Right hindlimb (tissue), 1 donor: ENCODE measurements around the gene GLB1L.
A peak's percentile ranks its signal among the peaks of the same experiment; 100 is the strongest.

Source experiments
- DNase-seq: peaks from one replicate; pipeline ENCODE4 v3.0.0-alpha.2; 2018

Gene GLB1L

DNA sequence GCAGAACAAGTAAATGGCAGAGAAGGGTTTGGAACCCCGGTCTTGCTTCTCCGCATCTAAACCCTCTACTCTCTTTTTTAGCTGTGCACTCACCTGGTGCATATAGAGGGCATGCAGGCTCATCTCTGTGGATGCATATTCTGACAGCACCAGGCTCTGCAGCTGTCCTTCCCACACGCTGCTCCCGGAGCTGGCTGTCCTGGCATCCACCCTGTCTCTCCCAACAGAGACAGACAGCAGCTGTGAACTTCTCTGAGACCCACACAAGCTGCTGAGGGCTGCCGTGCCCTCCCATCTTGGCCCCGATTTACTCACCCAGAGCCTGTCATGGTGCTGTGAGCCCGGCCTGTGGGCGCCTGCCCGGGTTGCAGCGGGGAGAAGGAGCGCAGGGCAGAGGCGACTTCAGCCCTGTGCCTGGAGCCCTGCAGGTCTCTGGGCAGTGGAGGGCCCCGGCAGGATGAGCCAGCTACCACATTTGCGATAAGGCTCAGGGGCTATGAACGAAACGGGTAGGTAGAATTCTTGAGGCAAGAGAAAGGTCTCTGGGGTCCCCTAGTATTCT, 23.2 kb downstream of the GLB1L start:
- no peak for DNase-seq

- DNase-seq, result no peak
Observed at GRCh38 chr2:219220652-219221402, 24.4 kb downstream of the GLB1L start.

GRCh38 chr2:219219784-219220532, 25.3 kb downstream of the GLB1L start:
- DNase-seq, result no peak

GRCh38 chr2:219218732-219219701, 26.2 kb downstream of the GLB1L start, which contains the start of gene ABCB6:
TSS of gene ABCB6 (minus strand) at chr2:219218958. CDS start at chr2:219218673, 285 bp downstream.
- DNase-seq, result peak; percentile 99

DNA sequence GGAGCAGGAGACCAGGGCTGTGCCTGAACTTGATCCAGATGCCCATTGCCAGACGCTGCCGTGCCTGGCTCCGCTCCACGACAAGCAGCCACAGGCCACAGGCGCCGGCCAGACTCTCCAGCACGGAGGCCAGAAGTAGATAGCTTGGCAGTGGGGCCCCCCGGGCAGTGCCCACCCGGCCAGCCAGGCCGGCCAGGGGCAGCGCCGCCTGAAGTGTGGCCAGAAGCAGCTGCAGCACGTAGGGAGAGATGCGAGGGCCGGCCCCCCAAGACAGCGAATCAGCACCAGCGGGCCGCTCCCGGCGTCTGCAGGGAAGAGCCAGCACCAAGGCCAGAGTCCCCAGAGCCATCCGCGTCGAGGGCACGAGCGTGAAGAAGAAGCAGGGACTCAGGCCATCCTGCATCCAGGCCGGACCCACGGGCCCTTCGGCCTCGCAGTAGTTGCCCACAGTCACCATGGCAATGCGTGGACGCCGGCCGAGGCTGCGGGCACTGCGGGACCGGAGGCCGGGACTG, 27.0 kb downstream of the GLB1L start:
- peak; percentile 85 for DNase-seq

DNA sequence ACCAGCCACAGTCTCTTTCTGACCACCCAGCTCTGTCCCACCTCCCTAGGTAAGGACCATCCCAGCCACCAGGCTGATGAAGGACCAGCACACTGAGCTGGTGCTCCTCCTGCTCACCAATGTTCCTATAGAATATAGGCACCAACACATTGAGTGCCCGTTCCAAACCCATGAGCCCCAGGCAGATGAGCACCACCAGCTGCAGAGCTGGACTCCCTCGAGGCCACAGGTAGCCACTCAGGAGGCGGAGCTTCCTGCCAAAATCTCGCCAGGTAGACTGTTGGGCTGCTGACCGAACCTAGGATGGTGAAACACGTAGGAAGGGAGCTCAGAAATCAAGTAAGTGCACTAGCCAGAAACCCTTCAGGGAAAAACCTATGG, 28.7 kb downstream of the GLB1L start:
- no peak for DNase-seq

- no peak for DNase-seq
Observed at GRCh38 chr2:219215871-219216534, 29.2 kb downstream of the GLB1L start.

DNA sequence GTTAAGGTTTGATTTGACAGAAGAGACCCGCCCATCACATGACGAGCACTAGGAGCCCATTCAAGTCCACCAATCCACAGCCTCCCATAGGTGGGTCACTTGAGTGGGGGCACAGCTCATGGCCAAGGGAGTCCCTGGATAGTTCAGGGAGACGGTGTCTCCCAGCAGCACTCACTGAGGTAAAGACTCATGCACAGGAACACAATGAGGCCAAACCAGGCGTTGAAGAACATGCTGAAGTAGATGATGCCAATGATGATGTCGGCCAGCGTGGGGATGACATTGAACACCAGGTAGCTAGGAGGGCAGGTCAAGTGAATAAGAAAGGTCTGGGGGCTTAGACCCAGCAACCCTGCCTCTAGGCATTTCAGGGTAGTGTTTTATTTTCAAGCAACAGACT, 30.5 kb downstream of the GLB1L start:
- no peak for DNase-seq

- no peak for DNase-seq
Observed at GRCh38 chr2:219214141-219214540, 31.1 kb downstream of the GLB1L start.

GRCh38 chr2:219213486-219214071, 31.7 kb downstream of the GLB1L start:
- DNase-seq, result no peak

DNA sequence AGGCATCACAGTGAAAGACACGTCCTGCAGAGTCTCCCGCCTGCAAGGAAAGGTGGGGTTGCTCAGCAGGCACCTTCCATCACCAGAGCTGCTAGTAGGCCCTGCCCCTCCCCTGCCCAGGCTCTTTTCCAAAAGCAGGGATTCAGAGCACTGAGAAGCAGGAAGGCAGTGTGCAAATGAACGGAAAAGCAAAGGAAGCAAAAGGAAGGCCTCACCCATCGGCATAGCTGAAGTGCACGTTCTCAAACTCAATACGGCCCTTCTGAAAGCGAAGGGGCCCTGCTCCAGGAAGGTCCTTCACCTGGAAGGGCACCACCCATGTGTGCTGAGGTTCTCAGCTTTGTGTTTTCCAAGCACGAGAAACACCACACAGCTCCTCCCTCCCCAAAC, 32.2 kb downstream of the GLB1L start:
- DNase-seq, result no peak

DNA sequence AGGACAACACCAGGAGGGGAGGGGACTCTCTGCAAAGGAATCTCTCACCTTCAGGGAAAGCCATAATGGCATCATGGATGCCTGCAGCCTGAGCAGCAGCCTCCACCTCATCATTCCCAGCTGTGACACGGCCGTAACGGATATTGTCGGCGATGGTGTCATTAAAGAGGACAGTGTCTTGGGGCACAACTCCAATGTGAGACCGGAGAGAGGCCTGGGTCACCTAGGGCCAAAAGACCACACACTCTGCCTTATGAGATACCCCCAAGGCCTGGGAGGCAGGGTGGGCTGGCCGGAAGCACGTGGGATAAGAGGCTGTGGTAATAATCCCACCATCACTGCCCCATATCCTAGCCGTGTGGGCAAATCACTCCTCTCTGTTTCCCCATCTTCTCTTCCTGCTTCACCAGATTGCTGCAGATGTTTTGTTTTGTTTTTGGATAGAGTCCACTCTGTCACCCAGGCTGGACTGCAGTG, 34.3 kb downstream of the GLB1L start:
- DNase-seq, result no peak

DNA sequence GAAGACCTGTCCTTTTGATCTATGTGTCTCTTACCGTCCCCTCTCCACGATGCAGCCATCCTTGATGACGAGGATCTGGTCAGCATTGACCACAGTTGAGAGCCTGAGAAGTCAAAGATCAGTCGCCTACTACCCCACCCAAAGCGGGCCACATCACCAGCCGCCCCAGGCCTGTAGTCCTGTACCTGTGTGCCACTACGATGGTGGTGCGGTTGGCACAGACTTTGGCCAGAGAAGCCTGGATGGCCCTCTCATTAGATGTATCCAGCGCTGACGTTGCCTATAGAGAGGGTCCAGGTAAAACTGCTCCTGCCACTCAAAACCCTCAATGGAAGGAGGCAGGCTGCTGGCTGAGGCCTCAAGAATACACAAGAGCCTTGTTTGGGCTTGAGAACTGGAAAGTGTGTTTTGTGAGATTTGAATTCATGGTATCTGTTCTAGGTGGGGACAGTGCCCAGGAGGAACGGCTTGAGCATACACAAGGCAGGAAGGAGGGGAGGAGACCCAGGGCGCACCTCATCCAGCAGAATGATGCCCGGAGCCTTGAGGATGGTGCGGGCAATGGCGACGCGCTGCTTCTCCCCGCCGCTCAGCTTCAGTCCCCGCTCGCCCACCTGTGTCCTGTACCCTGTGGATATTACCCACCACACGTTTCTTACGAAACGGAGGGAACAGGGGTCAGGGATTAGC, 34.9 kb downstream of the GLB1L start:
- no peak for DNase-seq

GRCh38 chr2:219209236-219210195, 35.7 kb downstream of the GLB1L start:
- DNase-seq, result no peak

DNA sequence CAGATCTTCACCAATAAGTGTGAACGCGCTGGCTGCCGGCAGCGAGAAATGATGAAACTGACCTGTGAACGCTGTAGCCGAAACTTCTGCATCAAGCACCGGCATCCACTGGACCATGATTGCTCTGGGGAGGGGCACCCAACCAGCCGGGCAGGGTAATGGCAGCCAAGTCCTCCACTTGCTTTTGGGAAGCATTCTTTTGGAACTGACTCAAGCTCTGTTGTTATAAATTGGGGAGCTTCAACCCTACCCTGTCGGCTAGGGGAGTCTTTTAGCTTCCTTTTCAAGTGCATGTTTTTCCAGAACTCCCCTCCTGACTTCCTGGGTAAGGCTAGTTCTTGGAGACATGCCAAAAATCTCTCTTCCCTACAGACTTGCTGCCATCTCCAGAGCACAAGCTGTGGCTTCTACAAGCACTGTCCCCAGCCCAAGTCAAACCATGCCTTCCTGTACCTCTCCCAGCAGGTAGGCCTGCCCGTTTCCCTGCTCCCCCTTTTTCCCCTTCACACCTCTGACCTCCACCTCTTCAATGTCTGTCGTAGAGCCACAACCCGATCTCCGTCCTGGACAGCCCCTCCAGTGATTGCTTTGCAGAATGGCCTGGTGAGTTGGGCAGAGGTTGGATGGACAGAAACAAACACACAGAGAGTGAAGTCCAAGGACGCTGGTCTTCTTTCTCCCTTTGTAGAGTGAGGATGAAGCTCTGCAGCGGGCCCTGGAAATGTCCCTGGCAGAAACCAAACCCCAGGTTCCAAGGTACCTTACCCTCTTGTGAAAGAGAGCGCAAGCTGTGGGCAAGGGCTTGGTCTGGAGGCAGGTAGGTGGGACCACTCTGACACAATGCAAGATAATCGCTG, 37.1 kb downstream of the GLB1L start:
- no peak for DNase-seq

DNA sequence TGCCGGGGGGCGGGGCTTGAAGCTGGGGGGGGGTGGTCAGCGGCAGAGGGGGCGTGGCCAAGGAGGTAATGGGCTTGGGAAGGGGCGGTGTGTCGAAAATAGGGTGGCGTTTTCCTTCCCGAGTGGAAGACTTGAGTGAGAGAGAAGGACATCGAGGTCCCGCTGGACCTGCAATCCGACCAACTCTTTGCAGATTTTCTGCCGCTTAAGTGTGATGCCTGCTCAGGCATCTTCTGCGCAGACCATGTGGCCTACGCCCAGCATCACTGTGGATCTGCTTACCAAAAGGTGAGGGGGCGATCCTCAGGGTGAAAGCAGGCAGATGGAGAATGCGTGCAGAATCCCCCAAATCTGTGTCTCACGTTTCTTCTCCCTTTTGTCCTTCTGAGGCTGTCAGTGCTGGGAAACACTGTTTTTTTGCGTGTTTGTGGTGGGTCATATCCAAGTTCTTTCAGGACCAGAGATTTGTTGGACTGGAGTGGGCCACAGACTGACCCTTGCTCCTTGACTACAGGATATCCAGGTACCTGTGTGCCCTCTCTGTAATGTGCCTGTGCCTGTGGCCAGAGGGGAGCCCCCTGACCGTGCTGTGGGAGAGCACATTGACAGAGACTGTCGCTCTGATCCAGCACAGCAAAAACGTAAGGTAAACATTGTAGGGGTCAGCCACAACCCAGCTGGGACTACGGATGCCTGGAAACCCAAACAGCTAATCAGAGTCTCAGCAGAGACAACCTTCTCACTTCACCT, 37.9 kb downstream of the GLB1L start:
- DNase-seq, result no peak

- peak; percentile 97 for DNase-seq
Observed at GRCh38 chr2:219206328-219207133, 38.7 kb downstream of the GLB1L start, which contains the start of gene ZFAND2B. TSS of gene ZFAND2B (plus strand) at chr2:219206782. CDS start at chr2:219206988, 206 bp downstream.
